Transverse colon (tissue), 4 donors: Measurements from ENCODE around the gene SPECC1.
"Not testable (repeated sequence)": the region's sequence is repeated elsewhere in the genome, so short reads cannot be mapped to it uniquely, and the experiment has no call there.

Experiments used
- EP300 ChIP-seq: sonication (generic); formaldehyde crosslinking; IDR thresholded peaks from one replicate; pipeline ENCODE4 v1.6.1; 2017; ENCODE audit warnings: antibody characterized with exemption, low read depth
- POLR2A ChIP-seq: fragments of 450-650 bp; IDR thresholded peaks from one replicate; pipeline ENCODE4 v1.6.1; 2016; ENCODE audit warnings: antibody characterized with exemption, mild to moderate bottlenecking, moderate library complexity
- POLR2AphosphoS5 ChIP-seq, 3 donors: sonication (generic); formaldehyde crosslinking; IDR thresholded peaks; one replicate each; pipeline ENCODE4 v1.6.1; 2016; ENCODE audit warnings: antibody characterized with exemption in 3 of 3
- TF ChIP-seq, protein P1 (sequence below), 5 experiments: fragments of 200-600 bp in 3 of 5; fragments of 450-650 bp in 2 of 5; sonication (generic) in 3 of 5; IDR thresholded peaks; 1 replicate in 2 of 5; 2 replicates in 3 of 5; pipeline ENCODE4 v1.5.1; 2016 to 2017; ENCODE audit warnings: antibody characterized with exemption in 5 of 5, inconsistent platforms in 3 of 5, mild to moderate bottlenecking in 2 of 5, moderate library complexity in 1 of 5

DNA sequence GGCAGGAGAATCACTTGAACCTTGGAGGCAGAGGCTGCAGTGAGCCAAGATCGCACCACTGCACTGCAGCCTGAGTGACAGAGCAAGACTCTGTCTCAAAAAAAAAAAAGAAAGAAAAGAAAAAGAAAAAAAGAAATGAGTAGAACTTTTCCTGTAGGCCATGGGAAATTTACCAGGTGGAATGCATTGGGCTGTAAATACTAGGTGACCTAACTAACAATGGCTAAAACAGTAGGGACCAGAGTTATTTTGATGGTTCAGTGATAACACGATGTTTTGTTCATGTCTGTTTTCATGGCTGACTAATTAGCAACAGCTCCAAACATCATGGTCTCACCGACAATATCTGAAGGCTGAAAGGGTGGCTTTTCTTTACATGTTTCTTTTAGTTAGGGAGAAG, 318.6 kb downstream of the SPECC1 start:
- not testable (repeated sequence) for TF ChIP-seq POLR2AphosphoS5 (IDR thresholded peaks at IDR 0.05); POLR2A; EP300
- TF ChIP-seq, protein P1, sequence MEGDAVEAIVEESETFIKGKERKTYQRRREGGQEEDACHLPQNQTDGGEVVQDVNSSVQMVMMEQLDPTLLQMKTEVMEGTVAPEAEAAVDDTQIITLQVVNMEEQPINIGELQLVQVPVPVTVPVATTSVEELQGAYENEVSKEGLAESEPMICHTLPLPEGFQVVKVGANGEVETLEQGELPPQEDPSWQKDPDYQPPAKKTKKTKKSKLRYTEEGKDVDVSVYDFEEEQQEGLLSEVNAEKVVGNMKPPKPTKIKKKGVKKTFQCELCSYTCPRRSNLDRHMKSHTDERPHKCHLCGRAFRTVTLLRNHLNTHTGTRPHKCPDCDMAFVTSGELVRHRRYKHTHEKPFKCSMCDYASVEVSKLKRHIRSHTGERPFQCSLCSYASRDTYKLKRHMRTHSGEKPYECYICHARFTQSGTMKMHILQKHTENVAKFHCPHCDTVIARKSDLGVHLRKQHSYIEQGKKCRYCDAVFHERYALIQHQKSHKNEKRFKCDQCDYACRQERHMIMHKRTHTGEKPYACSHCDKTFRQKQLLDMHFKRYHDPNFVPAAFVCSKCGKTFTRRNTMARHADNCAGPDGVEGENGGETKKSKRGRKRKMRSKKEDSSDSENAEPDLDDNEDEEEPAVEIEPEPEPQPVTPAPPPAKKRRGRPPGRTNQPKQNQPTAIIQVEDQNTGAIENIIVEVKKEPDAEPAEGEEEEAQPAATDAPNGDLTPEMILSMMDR (IDR thresholded peaks at IDR 0.05), result not testable (repeated sequence)
